ENCODE results near the gene DAP3. TPM values are rescaled to one million over a fixed set of nuclear protein-coding genes. Genes with fewer than 3 reads are reported as not detected.
"Not testable (repeated sequence)": the region's sequence is repeated elsewhere in the genome, so short reads cannot be mapped to it uniquely, and the experiment has no call there.

The DAP3 gene
- total RNA-seq, 1 donor from 2014 or later: 109 TPM

DNA sequence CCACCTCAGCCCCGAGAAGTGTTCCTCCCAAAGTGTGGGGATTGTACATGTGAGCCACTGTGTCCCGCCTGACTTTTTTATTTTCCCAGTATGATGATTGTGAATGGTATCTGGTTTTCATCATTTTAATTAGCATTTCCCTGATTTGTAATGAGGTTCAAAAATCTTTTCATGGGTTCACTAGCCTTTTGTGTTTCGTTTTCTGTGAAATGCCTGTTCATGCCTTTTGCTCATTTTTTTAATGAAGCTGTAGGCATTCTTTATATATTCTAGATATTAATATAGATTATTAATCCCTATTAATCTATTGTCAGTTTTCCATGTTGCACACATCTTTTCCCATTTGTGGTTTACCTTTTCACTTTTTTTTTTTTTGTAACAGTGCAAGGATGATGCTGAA lies 20.5 kb downstream of the DAP3 start:
- no peaks in the 10 kb centered on the region for H3K9me3 Mint-ChIP-seq
- TF ChIP-seq, protein P1, sequence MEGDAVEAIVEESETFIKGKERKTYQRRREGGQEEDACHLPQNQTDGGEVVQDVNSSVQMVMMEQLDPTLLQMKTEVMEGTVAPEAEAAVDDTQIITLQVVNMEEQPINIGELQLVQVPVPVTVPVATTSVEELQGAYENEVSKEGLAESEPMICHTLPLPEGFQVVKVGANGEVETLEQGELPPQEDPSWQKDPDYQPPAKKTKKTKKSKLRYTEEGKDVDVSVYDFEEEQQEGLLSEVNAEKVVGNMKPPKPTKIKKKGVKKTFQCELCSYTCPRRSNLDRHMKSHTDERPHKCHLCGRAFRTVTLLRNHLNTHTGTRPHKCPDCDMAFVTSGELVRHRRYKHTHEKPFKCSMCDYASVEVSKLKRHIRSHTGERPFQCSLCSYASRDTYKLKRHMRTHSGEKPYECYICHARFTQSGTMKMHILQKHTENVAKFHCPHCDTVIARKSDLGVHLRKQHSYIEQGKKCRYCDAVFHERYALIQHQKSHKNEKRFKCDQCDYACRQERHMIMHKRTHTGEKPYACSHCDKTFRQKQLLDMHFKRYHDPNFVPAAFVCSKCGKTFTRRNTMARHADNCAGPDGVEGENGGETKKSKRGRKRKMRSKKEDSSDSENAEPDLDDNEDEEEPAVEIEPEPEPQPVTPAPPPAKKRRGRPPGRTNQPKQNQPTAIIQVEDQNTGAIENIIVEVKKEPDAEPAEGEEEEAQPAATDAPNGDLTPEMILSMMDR (conservative IDR thresholded peaks at IDR 0.05): no peak
- no peak for DNase-seq (ENCODE audit: extremely low spot score, unreplicated experiment)
- H3K4me1 Mint-ChIP-seq (ENCODE audit: unreplicated experiment): no peaks in the 10 kb centered on the region
- H3K27ac Mint-ChIP-seq: no peak overlapping the region
- no peaks in the 10 kb centered on the region for H3K27me3 Mint-ChIP-seq
- no peak overlapping the region for H3K4me3 Mint-ChIP-seq
- peaks cover 16% of the 10 kb centered on the region for H3K36me3 Mint-ChIP-seq

DNA sequence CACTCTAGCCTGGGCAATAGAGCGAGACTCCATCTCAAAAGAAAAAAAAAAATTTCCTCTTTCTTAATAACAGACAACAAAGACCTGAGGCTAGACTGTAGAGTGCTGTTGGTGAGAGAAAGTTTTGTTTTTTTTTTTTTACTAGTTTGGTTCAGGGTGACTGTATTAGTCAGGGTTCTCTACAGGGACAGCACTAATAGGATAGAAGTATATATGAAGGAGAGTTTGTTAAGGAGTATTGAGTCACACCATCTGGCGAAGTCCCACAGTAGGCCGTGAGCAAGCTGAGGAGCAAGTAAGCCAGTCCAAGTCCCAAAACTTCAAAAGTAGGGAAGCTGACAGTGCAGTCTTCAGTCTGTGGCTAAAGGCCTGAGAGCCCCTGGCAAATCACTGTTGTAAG lies 22.6 kb downstream of the DAP3 start:
- H3K36me3 Mint-ChIP-seq: peaks cover 22% of the 10 kb centered on the region
- not testable (repeated sequence) for H3K27ac Mint-ChIP-seq; H3K4me3 Mint-ChIP-seq; H3K9me3 Mint-ChIP-seq; DNase-seq (ENCODE audit: extremely low spot score, unreplicated experiment); H3K4me1 Mint-ChIP-seq (ENCODE audit: unreplicated experiment); H3K27me3 Mint-ChIP-seq

DNA sequence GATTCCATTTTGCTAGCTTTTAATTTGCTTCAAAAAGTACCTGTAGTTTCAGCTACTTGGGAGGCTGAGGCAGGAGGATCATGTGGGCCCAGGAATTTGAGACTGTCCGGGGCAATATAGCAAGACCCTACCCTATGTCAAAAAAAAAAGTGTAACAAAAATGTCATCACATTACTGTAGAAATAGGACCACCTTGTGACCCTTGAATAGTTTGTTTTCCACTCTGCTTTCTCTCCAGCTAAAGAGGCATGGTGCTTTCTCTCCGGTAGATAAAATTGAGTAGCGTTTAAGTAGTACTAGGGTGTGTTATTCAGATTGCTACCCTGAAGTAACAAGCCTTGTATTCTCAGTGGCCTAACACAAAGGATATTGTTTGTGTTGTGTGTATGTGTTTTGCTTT lies 23.7 kb downstream of the DAP3 start:
- H3K4me1 Mint-ChIP-seq (ENCODE audit: unreplicated experiment); H3K4me3 Mint-ChIP-seq; H3K27ac Mint-ChIP-seq; DNase-seq (ENCODE audit: extremely low spot score, unreplicated experiment); H3K9me3 Mint-ChIP-seq; H3K27me3 Mint-ChIP-seq: not testable (repeated sequence)
- H3K36me3 Mint-ChIP-seq: peaks cover 22% of the 10 kb centered on the region
- TF ChIP-seq, protein P1 (conservative IDR thresholded peaks at IDR 0.05): peak; percentile 22

DNA sequence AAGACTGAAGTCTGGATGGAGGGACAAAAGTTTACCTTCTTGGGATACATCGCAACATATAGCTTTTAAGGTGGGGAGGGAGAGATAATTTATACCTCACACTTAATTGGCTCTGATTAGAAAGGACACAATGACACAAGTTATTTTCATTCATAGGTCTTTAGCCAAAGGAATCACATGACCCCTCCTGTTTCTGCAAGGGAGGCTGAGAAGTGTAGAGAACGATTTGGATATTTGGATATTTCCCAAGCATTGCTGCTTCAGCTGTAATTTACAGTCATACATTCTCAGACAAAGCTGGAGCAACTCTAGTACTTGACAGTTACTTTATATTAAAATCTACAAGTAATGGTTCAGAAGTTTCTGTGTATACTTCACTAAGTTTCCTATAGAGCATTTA lies 24.2 kb downstream of the DAP3 start:
- Mint-ChIP-seq H3K36me3 (peaks cover 20% of the 10 kb centered on the region), H3K27me3 (no peaks in the 10 kb centered on the region), H3K4me1 (ENCODE audit: unreplicated experiment) (no peaks in the 10 kb centered on the region)

DNA sequence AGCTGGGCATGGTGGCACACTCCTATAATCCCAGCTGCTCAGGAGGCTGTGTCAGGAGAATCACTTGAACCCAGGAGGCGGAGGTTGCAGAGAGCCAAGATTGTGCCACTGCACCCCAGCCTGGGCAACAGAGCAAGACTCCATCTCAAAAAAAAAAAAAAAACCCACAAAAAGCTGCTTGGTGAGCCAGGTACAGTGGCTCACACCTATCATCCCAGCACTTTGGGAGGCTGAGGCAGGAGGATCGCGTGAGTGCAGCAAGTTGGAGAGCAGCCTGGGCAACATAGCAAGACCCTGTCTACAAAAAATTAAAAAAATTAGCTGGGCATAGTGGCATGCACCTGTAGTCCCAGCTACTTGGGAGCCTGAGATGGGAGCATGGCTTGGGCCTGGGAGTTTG lies 26.2 kb downstream of the DAP3 start:
- H3K36me3 Mint-ChIP-seq: peaks cover 13% of the 10 kb centered on the region
- DNase-seq (ENCODE audit: extremely low spot score, unreplicated experiment); H3K27ac Mint-ChIP-seq; H3K27me3 Mint-ChIP-seq; H3K9me3 Mint-ChIP-seq; H3K4me1 Mint-ChIP-seq (ENCODE audit: unreplicated experiment); H3K4me3 Mint-ChIP-seq: not testable (repeated sequence)

More for the DNA sequence above, 24.2 kb downstream of the DAP3 start:
- no peaks in the 10 kb centered on the region for H3K9me3 Mint-ChIP-seq
- no peak overlapping the region for H3K4me3 Mint-ChIP-seq
- no peak overlapping the region for H3K27ac Mint-ChIP-seq
- TF ChIP-seq, protein P1 (conservative IDR thresholded peaks at IDR 0.05): no peak
- DNase-seq (ENCODE audit: extremely low spot score, unreplicated experiment): no peak

DNA sequence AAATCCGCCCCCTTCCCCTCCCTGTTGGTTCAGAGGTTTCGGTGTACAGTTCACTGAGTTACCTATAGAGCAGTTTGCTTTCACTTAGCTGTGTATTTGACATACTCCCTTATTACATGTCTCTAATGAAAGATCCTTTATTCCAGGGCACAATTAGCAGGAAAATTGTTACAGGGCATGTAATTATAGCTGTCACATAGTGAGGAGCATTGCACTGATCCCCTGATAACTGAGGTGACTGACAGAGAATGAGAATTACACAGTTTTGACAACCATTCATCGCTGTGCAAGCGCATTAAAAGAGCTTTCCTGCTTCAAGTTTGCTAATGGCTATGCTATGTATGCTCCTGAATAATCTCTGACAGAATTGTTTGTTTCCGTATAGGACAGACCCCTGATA lies 26.9 kb downstream of the DAP3 start:
- Mint-ChIP-seq H3K4me1 (ENCODE audit: unreplicated experiment) (no peaks in the 10 kb centered on the region), H3K27ac (no peak overlapping the region)

More for the DNA sequence above, 26.9 kb downstream of the DAP3 start:
- TF ChIP-seq, protein P1 (conservative IDR thresholded peaks at IDR 0.05): no peak
- Mint-ChIP-seq H3K36me3 (peaks cover 13% of the 10 kb centered on the region), H3K4me3 (no peak overlapping the region), H3K9me3 (no peaks in the 10 kb centered on the region), H3K27me3 (no peaks in the 10 kb centered on the region)
- no peak for DNase-seq (ENCODE audit: extremely low spot score, unreplicated experiment)
